Measurements from ENCODE around the gene DIS3L2.

DNA sequence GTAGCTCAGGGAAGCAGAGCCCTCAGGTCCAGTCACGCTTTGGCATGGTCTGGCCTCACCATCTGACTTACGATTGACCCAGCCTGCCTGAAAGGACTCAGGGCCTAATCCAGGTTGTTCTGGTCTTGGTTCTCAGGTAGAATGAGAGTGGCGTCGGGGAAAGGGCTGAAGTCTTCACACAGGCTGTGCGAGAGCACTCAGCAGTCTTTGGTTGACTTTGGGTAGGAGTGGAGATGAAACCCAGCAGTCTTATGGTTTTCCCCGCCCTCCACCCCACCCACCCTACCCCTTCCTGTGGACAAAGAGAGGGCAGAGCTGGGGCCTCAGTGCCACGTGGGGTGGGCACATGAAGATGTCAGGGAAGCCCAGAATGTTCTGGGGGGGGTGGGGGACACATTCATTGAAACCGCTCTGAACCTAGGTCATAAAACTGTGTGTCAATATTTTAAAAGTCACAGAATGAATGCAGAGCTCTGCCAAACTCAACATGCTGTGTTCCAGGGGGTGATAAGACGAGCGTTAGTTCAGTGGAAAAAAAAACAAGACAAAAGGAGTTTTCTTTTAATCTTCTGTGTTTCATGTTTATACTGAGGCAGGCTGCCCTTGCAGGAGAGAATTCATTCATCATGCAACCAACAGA is 358.4 kb downstream of the DIS3L2 start:
- TF ChIP-seq, protein P1, sequence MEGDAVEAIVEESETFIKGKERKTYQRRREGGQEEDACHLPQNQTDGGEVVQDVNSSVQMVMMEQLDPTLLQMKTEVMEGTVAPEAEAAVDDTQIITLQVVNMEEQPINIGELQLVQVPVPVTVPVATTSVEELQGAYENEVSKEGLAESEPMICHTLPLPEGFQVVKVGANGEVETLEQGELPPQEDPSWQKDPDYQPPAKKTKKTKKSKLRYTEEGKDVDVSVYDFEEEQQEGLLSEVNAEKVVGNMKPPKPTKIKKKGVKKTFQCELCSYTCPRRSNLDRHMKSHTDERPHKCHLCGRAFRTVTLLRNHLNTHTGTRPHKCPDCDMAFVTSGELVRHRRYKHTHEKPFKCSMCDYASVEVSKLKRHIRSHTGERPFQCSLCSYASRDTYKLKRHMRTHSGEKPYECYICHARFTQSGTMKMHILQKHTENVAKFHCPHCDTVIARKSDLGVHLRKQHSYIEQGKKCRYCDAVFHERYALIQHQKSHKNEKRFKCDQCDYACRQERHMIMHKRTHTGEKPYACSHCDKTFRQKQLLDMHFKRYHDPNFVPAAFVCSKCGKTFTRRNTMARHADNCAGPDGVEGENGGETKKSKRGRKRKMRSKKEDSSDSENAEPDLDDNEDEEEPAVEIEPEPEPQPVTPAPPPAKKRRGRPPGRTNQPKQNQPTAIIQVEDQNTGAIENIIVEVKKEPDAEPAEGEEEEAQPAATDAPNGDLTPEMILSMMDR (IDR thresholded peaks at IDR 0.05), result no peak
- TF ChIP-seq POLR2AphosphoS5 (IDR thresholded peaks at IDR 0.05), result no peak
- no peak for TF ChIP-seq POLR2A (IDR thresholded peaks at IDR 0.05)
